ENCODE measurements around the gene SYTL2.

The SYTL2 gene

GRCh38 chr11:85848006-85848405 lies 37.1 kb upstream of the SYTL2 start:
- no peak overlapping the region for H3K9ac ChIP-seq (ENCODE audit: low read length)
- H3K27ac ChIP-seq (ENCODE audit: low read length) = no peak overlapping the region
- no peaks in the 10 kb centered on the region for H3K9me3 ChIP-seq (ENCODE audit: insufficient read depth, low read length)
- no peak overlapping the region for H3K4me2 ChIP-seq (ENCODE audit: low read length)
- H3K4me3 ChIP-seq (ENCODE audit: low read length) = no peak overlapping the region
- H4K20me1 ChIP-seq (ENCODE audit: insufficient read depth, low read length) = no peaks in the 10 kb centered on the region
- H3K4me1 ChIP-seq (ENCODE audit: low read length) = no peaks in the 10 kb centered on the region
- no peak overlapping the region for H2AFZ ChIP-seq (ENCODE audit: low read depth, low read length)
- H3K36me3 ChIP-seq (replicated peaks; ENCODE audit: low read depth, low read length) = no peaks in the 10 kb centered on the region
- H3K79me2 ChIP-seq (ENCODE audit: low read length) = no peaks in the 10 kb centered on the region
- no peaks in the 10 kb centered on the region for H3K27me3 ChIP-seq (ENCODE audit: low read depth, low read length)
- TF ChIP-seq EZH2phosphoT487 (IDR thresholded peaks at IDR 0.05; ENCODE audit: low read depth) (no peak), CTCF (IDR thresholded peaks at IDR 0.05; ENCODE audit: low read depth, low read length) (no peak)

DNA sequence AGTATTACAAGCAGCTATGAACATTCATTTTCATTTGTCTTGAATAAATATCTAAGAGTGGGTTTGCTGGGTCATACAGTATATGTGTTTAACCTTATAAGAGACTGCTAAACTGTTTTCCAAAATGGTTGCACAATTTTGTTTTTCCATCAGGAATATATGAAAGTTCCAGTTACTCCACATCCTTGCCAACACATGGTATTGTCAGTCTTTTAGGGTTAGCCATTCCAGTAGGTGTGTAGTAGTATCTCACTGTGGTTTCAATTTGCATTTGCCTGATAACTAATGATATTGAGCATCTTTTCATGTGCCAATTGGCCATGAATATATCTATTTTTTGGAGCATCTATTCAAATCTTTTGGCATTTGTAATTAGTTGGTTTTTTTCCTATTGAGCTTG lies 36.5 kb upstream of the SYTL2 start:
- Histone ChIP-seq H3K27me3 (ENCODE audit: low read depth, low read length) (no peaks in the 10 kb centered on the region), H3K4me3 (ENCODE audit: low read length) (no peak overlapping the region), H3K9me3 (ENCODE audit: insufficient read depth, low read length) (no peaks in the 10 kb centered on the region), H3K4me2 (ENCODE audit: low read length) (no peak overlapping the region), H3K79me2 (ENCODE audit: low read length) (no peaks in the 10 kb centered on the region), H3K9ac (ENCODE audit: low read length) (no peak overlapping the region), H4K20me1 (ENCODE audit: insufficient read depth, low read length) (no peaks in the 10 kb centered on the region), H3K36me3 (replicated peaks; ENCODE audit: low read depth, low read length) (no peaks in the 10 kb centered on the region), H2AFZ (ENCODE audit: low read depth, low read length) (no peak overlapping the region), H3K4me1 (ENCODE audit: low read length) (no peaks in the 10 kb centered on the region), H3K27ac (ENCODE audit: low read length) (no peak overlapping the region)
- TF ChIP-seq EZH2phosphoT487 (IDR thresholded peaks at IDR 0.05; ENCODE audit: low read depth) (no peak), CTCF (IDR thresholded peaks at IDR 0.05; ENCODE audit: low read depth, low read length) (no peak)

DNA sequence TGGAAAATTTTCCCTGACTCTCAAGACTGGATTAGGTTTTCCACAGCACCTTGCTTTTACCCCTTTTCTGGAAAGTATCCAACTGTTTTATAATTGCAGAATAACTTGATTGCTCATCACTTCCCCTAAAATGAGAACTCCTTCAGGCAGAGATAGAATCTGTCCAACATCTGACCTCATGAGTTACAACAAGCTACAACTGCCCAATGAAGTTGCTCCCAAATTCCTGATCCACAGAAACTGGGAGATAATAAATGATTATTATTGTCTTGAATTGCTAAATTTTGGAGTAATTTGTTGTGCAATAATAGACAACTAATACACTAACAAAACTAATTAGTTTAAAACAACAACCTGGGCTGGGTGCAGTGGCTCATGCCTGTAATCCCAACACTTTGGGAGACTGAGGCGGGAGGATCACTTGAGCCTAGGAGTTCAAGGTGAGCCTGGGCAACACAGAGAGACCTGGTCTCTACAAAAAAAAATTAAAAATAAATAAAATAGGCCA lies 34.2 kb upstream of the SYTL2 start:
- Histone ChIP-seq H3K27ac (ENCODE audit: low read length) (no peak overlapping the region), H3K36me3 (replicated peaks; ENCODE audit: low read depth, low read length) (no peaks in the 10 kb centered on the region), H3K79me2 (ENCODE audit: low read length) (no peaks in the 10 kb centered on the region), H3K4me3 (ENCODE audit: low read length) (no peak overlapping the region), H3K27me3 (ENCODE audit: low read depth, low read length) (no peaks in the 10 kb centered on the region), H3K4me2 (ENCODE audit: low read length) (no peak overlapping the region), H4K20me1 (ENCODE audit: insufficient read depth, low read length) (no peaks in the 10 kb centered on the region), H3K9me3 (ENCODE audit: insufficient read depth, low read length) (no peaks in the 10 kb centered on the region), H3K9ac (ENCODE audit: low read length) (no peak overlapping the region), H3K4me1 (ENCODE audit: low read length) (no peaks in the 10 kb centered on the region), H2AFZ (ENCODE audit: low read depth, low read length) (no peak overlapping the region)
- TF ChIP-seq CTCF (IDR thresholded peaks at IDR 0.05; ENCODE audit: low read depth, low read length) (no peak), EZH2phosphoT487 (IDR thresholded peaks at IDR 0.05; ENCODE audit: low read depth) (no peak)

GRCh38 chr11:85844439-85845123 lies 33.6 kb upstream of the SYTL2 start:
- H3K9me3 ChIP-seq (ENCODE audit: insufficient read depth, low read length) = no peaks in the 10 kb centered on the region
- H3K36me3 ChIP-seq (replicated peaks; ENCODE audit: low read depth, low read length) = no peaks in the 10 kb centered on the region
- H3K27me3 ChIP-seq (ENCODE audit: low read depth, low read length) = no peaks in the 10 kb centered on the region
- H3K4me2 ChIP-seq (ENCODE audit: low read length) = no peak overlapping the region
- no peaks in the 10 kb centered on the region for H3K4me1 ChIP-seq (ENCODE audit: low read length)
- no peak overlapping the region for H2AFZ ChIP-seq (ENCODE audit: low read depth, low read length)
- TF ChIP-seq EZH2phosphoT487 (IDR thresholded peaks at IDR 0.05; ENCODE audit: low read depth) (no peak), CTCF (IDR thresholded peaks at IDR 0.05; ENCODE audit: low read depth, low read length) (no peak)
- H3K4me3 ChIP-seq (ENCODE audit: low read length) = no peak overlapping the region
- no peaks in the 10 kb centered on the region for H3K79me2 ChIP-seq (ENCODE audit: low read length)
- no peaks in the 10 kb centered on the region for H4K20me1 ChIP-seq (ENCODE audit: insufficient read depth, low read length)
- no peak overlapping the region for H3K9ac ChIP-seq (ENCODE audit: low read length)
- no peak overlapping the region for H3K27ac ChIP-seq (ENCODE audit: low read length)

Data from OCI-LY3 (cell line).